ENCODE data around the gene DDAH1. TPM values are rescaled to one million over a fixed set of nuclear protein-coding genes. Genes with fewer than 3 reads are reported as not detected.

The DDAH1 gene
- total and polyA plus RNA-seq, 2 of the 8 experiments (the other 6 are each of a cell fraction or from before 2014, with no cell fraction given): 22.8 to 54.5 TPM

DNA sequence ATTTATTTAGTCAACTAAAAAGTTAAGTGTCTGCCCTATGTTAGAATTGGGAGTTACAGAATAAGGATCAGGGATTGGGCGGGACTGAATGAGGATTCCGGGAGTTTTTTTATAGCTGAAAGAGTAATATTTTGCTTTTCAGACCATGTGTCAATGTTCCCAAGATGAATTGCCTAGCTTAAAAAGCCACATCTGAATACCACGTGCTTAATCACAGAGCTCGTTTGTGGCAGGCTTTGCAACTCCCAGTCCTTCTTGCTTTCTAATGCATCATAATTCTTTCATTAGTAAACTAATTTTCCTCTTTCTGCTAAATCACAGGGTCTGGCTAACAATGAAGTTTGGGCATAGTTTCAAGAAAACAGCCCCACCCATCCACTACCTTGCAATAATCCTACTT, 184.3 kb downstream of the DDAH1 start (continued):
- no peak for TF ChIP-seq SAP30 (IDR thresholded peaks at IDR 0.05; ENCODE audit: insufficient read depth, insufficient replicate concordance, low read length)
- TF ChIP-seq, protein P1, sequence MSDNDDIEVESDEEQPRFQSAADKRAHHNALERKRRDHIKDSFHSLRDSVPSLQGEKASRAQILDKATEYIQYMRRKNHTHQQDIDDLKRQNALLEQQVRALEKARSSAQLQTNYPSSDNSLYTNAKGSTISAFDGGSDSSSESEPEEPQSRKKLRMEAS (IDR thresholded peaks at IDR 0.05): no peak
